HCT116 (cell line): ENCODE measurements around the gene CRYGN. TPM values are rescaled to one million over a fixed set of nuclear protein-coding genes. Genes with fewer than 3 reads are reported as not detected.

ENCODE experiments used
- ELF1 ChIP-seq: IDR thresholded peaks from 2 replicates; pipeline ENCODE4 v1.6.1; 2012; ENCODE audit warnings: low read depth, borderline replicate concordance
- EZH2 ChIP-seq: fragments of 200-600 bp; sonication (generic); IDR thresholded peaks from 2 replicates; pipeline ENCODE4 v1.6.1; 2017; ENCODE audit warnings: antibody characterized with exemption, mixed run types
- FOSL1 ChIP-seq: IDR thresholded peaks from 2 replicates; pipeline ENCODE4 v1.6.1; 2012; ENCODE audit warnings: low read depth
- POLR2AphosphoS5 ChIP-seq: IDR thresholded peaks from 2 replicates; pipeline ENCODE4 v1.6.1; 2011; ENCODE audit warnings: mild to moderate bottlenecking, low read depth, low read length, moderate library complexity
- SIN3A ChIP-seq: IDR thresholded peaks from 2 replicates; pipeline ENCODE4 v1.6.1; 2012; ENCODE audit warnings: low read depth
- SRF ChIP-seq: IDR thresholded peaks from 2 replicates; pipeline ENCODE4 v1.6.1; 2012; ENCODE audit warnings: low read depth
- TCF7L2 ChIP-seq: IDR thresholded peaks from 2 replicates; pipeline ENCODE4 v1.7.0; 2011; ENCODE audit warnings: borderline replicate concordance, inconsistent platforms; ENCODE audit not compliant: insufficient read depth, insufficient read length; ENCODE audit errors: extremely low read depth
- ZFX ChIP-seq: fragments of 450-650 bp; IDR thresholded peaks from 2 replicates; pipeline ENCODE4 v1.6.1; 2017
- ZNF274 ChIP-seq: fragments of 200-500 bp; sonication (Bioruptor generic); IDR thresholded peaks from 2 replicates; pipeline ENCODE4 v1.6.1; 2014; ENCODE audit warnings: mild to moderate bottlenecking, low read depth, low read length, inconsistent platforms
- total RNA-seq: library from RNA; stranded (reverse); gene quantifications from one replicate; pipeline ENCODE4 v1.2.1, GENCODE V29; 2021; ENCODE audit not compliant: unreplicated experiment
- TF ChIP-seq, protein P1 (sequence below): IDR thresholded peaks from 2 replicates; pipeline ENCODE4 v1.6.1; 2012
- TF ChIP-seq, protein P2 (sequence below), 3 experiments: fragments of 200-600 bp in 1 of 3; sonication (generic) in 1 of 3; IDR thresholded peaks in 2 of 3; conservative IDR thresholded peaks in 1 of 3; 2 replicates each; pipeline ENCODE4 v1.5.1; 2012 to 2017; ENCODE audit warnings: low read depth in 2 of 3, low read length in 2 of 3, antibody characterized with exemption in 1 of 3, borderline replicate concordance in 1 of 3, control low read depth in 1 of 3, mild to moderate bottlenecking in 1 of 3, mixed read lengths in 1 of 3, mixed run types in 1 of 3, moderate library complexity in 1 of 3; ENCODE audit not compliant: insufficient read depth in 1 of 3
- TF ChIP-seq, protein P3 (sequence below): IDR thresholded peaks from 2 replicates; pipeline ENCODE4 v1.6.1; 2012

CRYGN gene
- total RNA-seq, 1 experiment from 2014 or later = not detected

DNA sequence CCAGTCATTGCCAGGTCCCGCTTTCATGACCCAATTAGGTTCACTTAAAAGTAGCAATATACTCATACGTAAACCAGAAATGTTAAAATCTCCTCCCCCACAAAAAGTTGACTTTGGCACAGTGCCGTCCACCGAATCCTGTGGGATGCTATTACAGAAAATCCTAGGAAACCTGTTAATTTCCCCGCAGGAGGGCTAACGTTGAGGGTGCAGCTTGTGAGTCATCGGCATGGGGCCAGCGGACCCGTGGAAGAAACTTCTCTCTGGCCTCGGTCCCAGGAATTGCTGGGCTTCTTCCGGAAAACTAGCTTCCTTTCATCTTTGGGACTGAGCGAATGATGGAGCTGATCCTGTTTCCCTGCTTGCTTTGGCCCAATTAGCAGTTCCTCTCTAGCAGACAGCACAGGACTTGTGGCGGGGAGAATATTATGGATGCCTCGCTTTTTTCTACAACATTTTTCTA lies 13.5 kb downstream of the CRYGN start (continued):
- TF ChIP-seq, protein P1, sequence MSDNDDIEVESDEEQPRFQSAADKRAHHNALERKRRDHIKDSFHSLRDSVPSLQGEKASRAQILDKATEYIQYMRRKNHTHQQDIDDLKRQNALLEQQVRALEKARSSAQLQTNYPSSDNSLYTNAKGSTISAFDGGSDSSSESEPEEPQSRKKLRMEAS = peak; percentile 10; the same call in 1 of the 2 replicates
- TF ChIP-seq POLR2AphosphoS5 (peak; percentile 34; the same call in 1 of the 2 replicates), SRF (no peak), ZNF274 (no peak), FOSL1 (peak; percentile 71), SIN3A (no peak), ZFX (no peak), ELF1 (no peak), EZH2 (no peak), TCF7L2 (peak; percentile 93)
- TF ChIP-seq, protein P2, sequence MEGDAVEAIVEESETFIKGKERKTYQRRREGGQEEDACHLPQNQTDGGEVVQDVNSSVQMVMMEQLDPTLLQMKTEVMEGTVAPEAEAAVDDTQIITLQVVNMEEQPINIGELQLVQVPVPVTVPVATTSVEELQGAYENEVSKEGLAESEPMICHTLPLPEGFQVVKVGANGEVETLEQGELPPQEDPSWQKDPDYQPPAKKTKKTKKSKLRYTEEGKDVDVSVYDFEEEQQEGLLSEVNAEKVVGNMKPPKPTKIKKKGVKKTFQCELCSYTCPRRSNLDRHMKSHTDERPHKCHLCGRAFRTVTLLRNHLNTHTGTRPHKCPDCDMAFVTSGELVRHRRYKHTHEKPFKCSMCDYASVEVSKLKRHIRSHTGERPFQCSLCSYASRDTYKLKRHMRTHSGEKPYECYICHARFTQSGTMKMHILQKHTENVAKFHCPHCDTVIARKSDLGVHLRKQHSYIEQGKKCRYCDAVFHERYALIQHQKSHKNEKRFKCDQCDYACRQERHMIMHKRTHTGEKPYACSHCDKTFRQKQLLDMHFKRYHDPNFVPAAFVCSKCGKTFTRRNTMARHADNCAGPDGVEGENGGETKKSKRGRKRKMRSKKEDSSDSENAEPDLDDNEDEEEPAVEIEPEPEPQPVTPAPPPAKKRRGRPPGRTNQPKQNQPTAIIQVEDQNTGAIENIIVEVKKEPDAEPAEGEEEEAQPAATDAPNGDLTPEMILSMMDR (IDR thresholded peaks at IDR 0.05 in 2 of 3, conservative IDR thresholded peaks at IDR 0.05 in 1 of 3; ENCODE audit: borderline replicate concordance in 1 of 3, insufficient read depth in 1 of 3, low read depth in 2 of 3, low read length in 2 of 3) = no peak
- TF ChIP-seq, protein P3, sequence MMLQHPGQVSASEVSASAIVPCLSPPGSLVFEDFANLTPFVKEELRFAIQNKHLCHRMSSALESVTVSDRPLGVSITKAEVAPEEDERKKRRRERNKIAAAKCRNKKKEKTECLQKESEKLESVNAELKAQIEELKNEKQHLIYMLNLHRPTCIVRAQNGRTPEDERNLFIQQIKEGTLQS = no peak
